HL-60 (cell line): Measurements from ENCODE around the gene TUT1.
"Not testable (repeated sequence)": the region's sequence is repeated elsewhere in the genome, so short reads cannot be mapped to it uniquely, and the experiment has no call there.

Experiments used
- DNase-seq, 2 experiments: peaks; one replicate each; pipeline ENCODE4 v3.0.0-alpha.2; 2010 to 2020; ENCODE audit warnings: low read depth in 1 of 2, low spot score in 1 of 2
- H3K27ac ChIP-seq: fragments of 250-450 bp; sonication (Bioruptor Pico); replicated peaks from 2 replicates; pipeline ENCODE4 v1.5.1; 2020; ENCODE audit warnings: mild to moderate bottlenecking, moderate library complexity
- H3K27me3 ChIP-seq: fragments of 250-450 bp; sonication (Bioruptor Pico); 2 replicates; pipeline ENCODE4 v1.5.1; 2021; ENCODE audit warnings: mild to moderate bottlenecking, moderate library complexity; ENCODE audit not compliant: insufficient read depth, poor library complexity, severe bottlenecking
- H3K4me3 ChIP-seq: replicated peaks from 2 replicates; pipeline ENCODE4 v1.5.1; 2011; ENCODE audit warnings: mild to moderate bottlenecking, control low read depth, low read length; ENCODE audit not compliant: insufficient read depth
- GABPA ChIP-seq: IDR thresholded peaks from 2 replicates; pipeline ENCODE4 v1.6.1; 2012; ENCODE audit warnings: low read depth
- POLR2AphosphoS5 ChIP-seq: IDR thresholded peaks from 2 replicates; pipeline ENCODE4 v1.6.1; 2012; ENCODE audit warnings: low read depth
- REST ChIP-seq: IDR thresholded peaks from 2 replicates; pipeline ENCODE4 v1.6.1; 2012; ENCODE audit warnings: low read depth; ENCODE audit not compliant: insufficient replicate concordance
- SPI1 ChIP-seq: IDR thresholded peaks from 2 replicates; pipeline ENCODE4 v1.6.1; 2012; ENCODE audit warnings: low read depth, mild to moderate bottlenecking, borderline replicate concordance
- TF ChIP-seq, protein P1 (sequence below): IDR thresholded peaks from one replicate; pipeline ENCODE4 v1.5.1; 2011; ENCODE audit warnings: low read length, control low read depth, inconsistent platforms; ENCODE audit not compliant: insufficient read depth

The TUT1 gene

GRCh38 chr11:62622476-62623089, 31.3 kb upstream of the TUT1 start:
- peak overlapping the region; percentile 70; the same call in 1 of the 2 replicates for H3K4me3 ChIP-seq
- TF ChIP-seq, protein P1, sequence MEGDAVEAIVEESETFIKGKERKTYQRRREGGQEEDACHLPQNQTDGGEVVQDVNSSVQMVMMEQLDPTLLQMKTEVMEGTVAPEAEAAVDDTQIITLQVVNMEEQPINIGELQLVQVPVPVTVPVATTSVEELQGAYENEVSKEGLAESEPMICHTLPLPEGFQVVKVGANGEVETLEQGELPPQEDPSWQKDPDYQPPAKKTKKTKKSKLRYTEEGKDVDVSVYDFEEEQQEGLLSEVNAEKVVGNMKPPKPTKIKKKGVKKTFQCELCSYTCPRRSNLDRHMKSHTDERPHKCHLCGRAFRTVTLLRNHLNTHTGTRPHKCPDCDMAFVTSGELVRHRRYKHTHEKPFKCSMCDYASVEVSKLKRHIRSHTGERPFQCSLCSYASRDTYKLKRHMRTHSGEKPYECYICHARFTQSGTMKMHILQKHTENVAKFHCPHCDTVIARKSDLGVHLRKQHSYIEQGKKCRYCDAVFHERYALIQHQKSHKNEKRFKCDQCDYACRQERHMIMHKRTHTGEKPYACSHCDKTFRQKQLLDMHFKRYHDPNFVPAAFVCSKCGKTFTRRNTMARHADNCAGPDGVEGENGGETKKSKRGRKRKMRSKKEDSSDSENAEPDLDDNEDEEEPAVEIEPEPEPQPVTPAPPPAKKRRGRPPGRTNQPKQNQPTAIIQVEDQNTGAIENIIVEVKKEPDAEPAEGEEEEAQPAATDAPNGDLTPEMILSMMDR: no peak
- TF ChIP-seq GABPA (no peak), SPI1 (no peak), REST (no peak), POLR2AphosphoS5 (no peak)
- H3K27me3 ChIP-seq: no peaks in the 10 kb centered on the region
- DNase-seq: no peak
- peak overlapping the region; percentile 67 for H3K27ac ChIP-seq

DNA sequence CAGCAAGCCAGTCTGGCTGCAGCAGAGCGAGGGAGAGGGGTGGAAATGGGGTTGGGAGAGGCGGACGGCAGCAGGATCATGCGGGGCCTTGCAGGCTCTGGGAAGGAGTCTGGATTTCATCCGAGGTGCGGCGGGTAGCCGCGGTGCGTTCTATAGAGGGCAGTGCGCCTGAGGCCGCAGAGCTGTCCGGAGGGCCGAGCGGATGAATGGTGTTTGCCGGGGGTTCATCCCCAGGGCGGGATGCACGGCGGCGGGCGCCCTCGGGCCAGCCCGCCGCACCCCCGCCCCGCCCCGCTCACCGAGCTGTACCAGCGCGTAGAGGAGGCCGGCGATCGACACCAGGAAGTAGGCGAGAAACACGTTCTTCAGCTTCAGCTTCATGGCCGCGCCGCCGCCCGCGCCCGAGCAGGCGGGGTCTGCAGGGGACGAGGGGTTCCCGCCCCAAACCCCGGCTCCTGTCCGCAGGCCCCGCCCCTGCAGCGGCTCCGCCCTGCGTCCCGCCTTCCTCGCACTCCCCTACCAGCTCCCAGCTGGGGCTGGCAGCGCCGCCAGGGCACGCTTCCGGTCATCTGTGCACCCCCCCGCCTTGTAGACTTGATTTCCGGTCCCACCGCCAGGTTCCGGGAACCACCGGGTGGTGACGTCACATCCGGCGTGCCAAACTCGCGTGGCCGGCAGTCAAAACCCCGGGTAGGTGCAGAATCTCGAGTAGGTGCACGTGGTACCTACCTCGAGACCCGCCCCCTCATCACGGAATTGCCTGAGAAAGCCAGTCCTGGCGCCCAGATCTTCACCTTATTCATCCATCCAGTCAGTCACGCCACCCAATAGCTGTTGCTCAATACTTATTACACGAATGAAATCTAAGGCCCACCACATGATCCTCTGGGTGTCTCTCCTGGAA, 30.5 kb upstream of the TUT1 start, which contains the start of gene B3GAT3:
B3GAT3 (minus strand) TSS at position 420 of the 904 bp plus-strand sequence; CDS start at position 381, 39 bp downstream.
- TF ChIP-seq GABPA: peak; percentile 94
- peak; percentile 69 for TF ChIP-seq POLR2AphosphoS5
- no peak for TF ChIP-seq SPI1
- TF ChIP-seq REST: no peak
- TF ChIP-seq, protein P1: no peak
- H3K4me3 ChIP-seq: peak within 1 kb of the TSS; percentile 70
- H3K27me3 ChIP-seq: no peaks in the 10 kb centered on the region
- peak; percentile 97 to 99 for DNase-seq
- peak within 1 kb of the TSS; percentile 67 for H3K27ac ChIP-seq

DNA sequence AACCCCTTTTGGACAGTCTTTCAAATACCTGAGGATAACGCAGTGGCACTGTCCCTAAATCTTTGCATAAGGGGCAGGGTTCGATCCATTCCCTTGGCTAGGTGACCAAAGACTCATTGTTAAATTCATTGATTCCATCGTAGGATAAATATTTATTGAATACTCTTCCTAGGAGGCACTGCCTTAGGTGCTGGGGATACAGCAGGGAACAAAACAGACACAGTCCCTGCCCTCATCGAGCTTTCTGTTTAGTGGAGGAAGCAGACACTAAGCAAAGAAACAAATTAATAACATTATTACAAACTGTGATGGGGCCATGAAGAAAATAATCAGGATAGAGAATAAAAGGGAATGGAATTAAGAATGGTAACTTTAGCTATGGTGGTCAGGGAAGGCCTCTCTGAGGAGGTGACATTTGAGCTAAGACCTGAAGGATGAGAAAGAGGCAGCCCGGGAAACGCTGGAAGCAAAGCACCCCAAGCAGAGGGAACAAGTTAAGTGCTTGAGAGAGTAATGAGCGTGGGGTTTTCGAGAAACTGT, 29.8 kb upstream of the TUT1 start:
- no peak for TF ChIP-seq SPI1
- no peak for TF ChIP-seq POLR2AphosphoS5
- TF ChIP-seq GABPA: no peak
- TF ChIP-seq, protein P1: no peak
- no peak for TF ChIP-seq REST
- peak overlapping the region; percentile 67 for H3K27ac ChIP-seq
- H3K27me3 ChIP-seq: no peaks in the 10 kb centered on the region
- DNase-seq: no peak
- peak overlapping the region; percentile 70 for H3K4me3 ChIP-seq

- not testable (repeated sequence) for H3K27ac ChIP-seq, DNase-seq, H3K27me3 ChIP-seq, H3K4me3 ChIP-seq
These were observed 25.6 kb upstream of the TUT1 start for GRCh38 chr11:62616957-62617356.
